Urinary bladder (tissue), 4 donors: ENCODE measurements around the gene GRIA1. TPM values are rescaled to one million over a fixed set of nuclear protein-coding genes. Genes with fewer than 3 reads are reported as not detected.

ENCODE experiments used
- DNase-seq: peaks from one replicate; pipeline ENCODE4 v3.0.0-alpha.2; 2015; ENCODE audit errors: extremely low spot score
- H3K27ac ChIP-seq: one replicate; pipeline ENCODE4 v1.5.1; 2013; ENCODE audit warnings: low read depth, mild to moderate bottlenecking, moderate library complexity
- H3K36me3 ChIP-seq: one replicate; pipeline ENCODE4 v1.6.1; 2013; ENCODE audit warnings: mild to moderate bottlenecking, moderate library complexity; ENCODE audit not compliant: insufficient read depth
- H3K4me1 ChIP-seq: one replicate; pipeline ENCODE4 v1.6.1; 2013; ENCODE audit warnings: mild to moderate bottlenecking, moderate library complexity; ENCODE audit not compliant: insufficient read depth
- H3K4me3 ChIP-seq: one replicate; pipeline ENCODE4 v1.5.1; 2013; ENCODE audit warnings: low read depth, low read length
- WGBS: extraction: QIAGEN DNeasy Blood & Tissue Kit; methylation state at CpG from one replicate; pipeline ENCODE4 v1.1.7; 2013; 5-methylcytosine and 5-hydroxymethylcytosine counted together
- polyA plus RNA-seq: library from polyadenylated mRNA; stranded (reverse); fragments of 200-250 nt; gene quantifications from one replicate; pipeline ENCODE4 v1.2.3, GENCODE V29; 2013
- total RNA-seq: library from RNA; depleted of rRNA; stranded (reverse); fragments of >200 nt; gene quantifications from one replicate; pipeline ENCODE4 v1.2.3, GENCODE V29; 2014
- donor health status: healthy with polysubstance abuse.
- donor health status: healthy.

GRIA1 gene
- total and polyA plus RNA-seq, 2 donors = 0.27 to 3.0 TPM

DNA sequence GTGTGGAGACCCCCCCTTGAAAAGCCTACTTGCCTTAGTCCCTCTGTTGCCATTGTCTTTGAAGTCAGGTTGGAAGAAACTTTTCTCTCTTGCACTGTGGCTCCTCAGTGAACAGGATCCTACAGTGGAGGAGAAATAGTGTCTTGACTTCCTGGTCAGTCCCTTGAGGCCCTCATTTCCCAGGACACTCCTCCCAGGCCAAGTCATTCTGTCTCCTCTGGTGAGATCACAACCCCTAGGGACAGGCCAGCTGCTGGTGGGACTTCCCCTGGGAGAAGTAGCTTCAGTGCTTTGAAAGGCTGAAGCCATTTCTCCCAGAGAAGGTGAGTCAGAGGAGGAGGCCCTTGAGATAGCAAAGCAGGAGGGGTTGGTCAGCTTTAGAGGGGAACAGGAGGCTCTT lies 10.1 kb upstream of the GRIA1 start:
- Histone ChIP-seq H3K27ac (no peak overlapping the region), H3K36me3 (no peaks in the 10 kb centered on the region), H3K4me1 (no peaks in the 10 kb centered on the region), H3K4me3 (no peak overlapping the region)
- no peak for DNase-seq

DNA sequence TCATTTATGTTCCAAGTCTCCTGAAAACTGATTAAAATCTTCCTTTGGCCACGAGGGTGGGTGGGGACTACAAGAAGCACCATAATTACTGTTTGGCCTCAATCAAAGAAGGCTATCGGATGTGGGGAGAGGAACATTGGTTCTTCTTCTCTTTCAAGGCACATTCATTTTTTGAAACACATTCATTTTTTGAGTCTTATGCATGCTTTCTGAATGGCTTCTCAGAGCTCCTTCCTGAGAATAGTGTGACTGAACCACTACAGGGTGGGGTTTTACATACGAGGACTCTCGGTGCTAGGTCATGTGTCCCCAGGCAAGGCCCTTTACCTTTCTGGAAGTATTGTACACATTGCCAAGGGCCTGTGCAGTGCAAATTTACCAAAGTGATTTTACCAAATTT lies 7.0 kb upstream of the GRIA1 start:
- Histone ChIP-seq H3K36me3 (no peaks in the 10 kb centered on the region), H3K4me1 (no peaks in the 10 kb centered on the region), H3K27ac (no peak overlapping the region), H3K4me3 (no peak overlapping the region)
- DNase-seq = no peak
- WGBS = 84% methylated on average over 4 of the region's 4 CpGs

DNA sequence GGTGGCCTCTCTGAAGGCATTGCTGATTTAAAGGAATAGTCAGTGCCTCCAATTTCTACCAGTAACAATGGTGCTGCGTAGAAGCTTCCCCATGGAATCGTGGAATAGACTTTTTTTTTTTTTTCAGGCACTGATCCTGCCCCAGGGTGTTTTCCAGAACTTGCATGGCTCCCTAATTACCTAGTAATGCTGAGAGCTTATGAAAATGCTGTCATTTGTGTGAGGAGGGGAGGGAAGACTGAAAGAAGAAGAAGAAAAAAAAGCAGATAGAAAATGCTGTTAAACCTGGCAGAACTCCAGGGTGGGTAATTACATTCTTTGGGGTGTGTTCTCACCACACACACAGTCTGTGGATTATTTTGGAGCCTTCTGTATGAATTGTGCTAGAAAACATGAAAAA lies 4.8 kb upstream of the GRIA1 start:
- H3K36me3 ChIP-seq = no peaks in the 10 kb centered on the region
- no peak overlapping the region for H3K4me3 ChIP-seq
- WGBS = 71% methylated on average over 2 of the region's 2 CpGs
- no peaks in the 10 kb centered on the region for H3K4me1 ChIP-seq
- no peak overlapping the region for H3K27ac ChIP-seq
- DNase-seq = no peak

DNA sequence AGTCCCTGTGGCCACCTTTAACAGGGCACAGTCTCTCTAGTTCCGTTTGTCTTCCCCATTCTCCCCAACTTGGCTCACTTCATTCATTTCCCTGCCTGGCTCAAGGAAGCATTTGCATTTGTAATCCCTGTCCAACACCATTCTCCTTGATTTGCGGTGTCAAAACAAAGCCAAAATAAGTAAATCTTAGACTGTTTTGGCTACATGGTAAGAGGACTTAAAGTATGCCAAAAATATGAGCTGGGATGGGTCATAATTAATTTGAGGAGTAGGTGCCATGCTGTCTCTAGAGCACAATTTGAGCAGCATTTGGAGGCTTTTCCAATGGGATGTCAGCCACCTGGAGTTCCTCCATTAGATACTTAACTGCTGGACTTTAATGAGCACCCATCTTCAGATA lies 3.7 kb upstream of the GRIA1 start:
- Histone ChIP-seq H3K4me3 (no peak overlapping the region), H3K36me3 (no peaks in the 10 kb centered on the region), H3K27ac (no peak overlapping the region), H3K4me1 (no peaks in the 10 kb centered on the region)
- no peak for DNase-seq
- 67% methylated on average over 2 of the region's 2 CpGs for WGBS

DNA sequence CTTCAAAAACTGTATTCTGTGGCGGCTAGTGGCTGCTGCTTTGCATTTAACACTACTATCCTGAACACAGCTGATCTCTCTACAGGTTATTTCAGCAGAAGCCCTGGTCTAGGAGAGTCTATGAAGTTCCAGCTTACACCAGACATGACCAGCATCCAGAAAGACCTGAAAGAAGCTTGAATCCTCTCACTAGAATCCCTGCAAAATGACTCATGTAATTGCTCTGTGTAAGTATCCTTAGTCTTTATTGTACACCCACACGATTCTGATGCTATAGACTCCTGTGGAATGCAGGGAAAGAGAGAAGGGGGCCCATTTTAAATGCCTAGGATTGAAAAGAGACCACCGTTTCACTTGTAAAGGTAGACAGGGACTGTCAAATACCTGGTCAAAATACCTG lies 859 bp upstream of the GRIA1 start:
- no peak overlapping the region for H3K4me3 ChIP-seq
- no peak overlapping the region for H3K27ac ChIP-seq
- no peak for DNase-seq
- 62% methylated on average over 3 of the region's 3 CpGs for WGBS
- no peaks in the 10 kb centered on the region for H3K36me3 ChIP-seq
- no peaks in the 10 kb centered on the region for H3K4me1 ChIP-seq

DNA sequence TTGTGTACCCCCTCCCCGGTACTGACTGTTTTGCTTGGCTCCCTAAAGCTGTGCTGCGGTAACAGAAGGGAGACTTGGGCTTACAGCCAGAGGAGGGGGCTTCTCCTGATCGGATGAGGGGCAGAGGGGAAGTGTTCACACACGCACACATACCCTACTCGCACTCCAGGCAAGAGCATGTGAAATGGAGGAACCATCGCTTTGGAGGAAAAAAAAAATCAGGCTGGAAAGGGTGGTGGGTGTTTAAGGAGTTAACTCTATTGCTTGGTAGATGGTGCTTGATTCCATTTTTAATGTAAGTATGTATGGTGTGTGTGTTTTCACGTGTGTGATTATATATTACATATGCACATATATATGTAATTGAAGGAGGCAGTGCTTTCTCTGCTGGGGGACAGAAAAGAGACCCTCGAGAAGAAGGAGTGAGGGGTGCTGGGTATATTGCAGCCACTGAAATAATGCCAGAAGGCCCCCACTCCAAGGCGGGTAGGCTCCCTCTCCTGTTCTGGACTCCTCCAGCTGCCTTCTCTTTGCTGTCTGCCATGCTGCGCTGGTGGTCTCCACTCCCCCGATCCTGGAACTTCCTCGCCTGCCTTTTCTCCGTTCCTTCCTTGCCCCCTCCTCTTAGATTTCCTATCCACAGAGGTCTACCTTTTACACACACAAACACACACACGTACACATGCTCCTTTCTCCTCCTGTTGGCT lies 721 bp downstream of the GRIA1 start:
- no peaks in the 10 kb centered on the region for H3K4me1 ChIP-seq
- no peak overlapping the region for H3K4me3 ChIP-seq
- DNase-seq = no peak
- no peak overlapping the region for H3K27ac ChIP-seq
- WGBS = 19% methylated on average over 14 of the region's 14 CpGs
- H3K36me3 ChIP-seq = no peaks in the 10 kb centered on the region

DNA sequence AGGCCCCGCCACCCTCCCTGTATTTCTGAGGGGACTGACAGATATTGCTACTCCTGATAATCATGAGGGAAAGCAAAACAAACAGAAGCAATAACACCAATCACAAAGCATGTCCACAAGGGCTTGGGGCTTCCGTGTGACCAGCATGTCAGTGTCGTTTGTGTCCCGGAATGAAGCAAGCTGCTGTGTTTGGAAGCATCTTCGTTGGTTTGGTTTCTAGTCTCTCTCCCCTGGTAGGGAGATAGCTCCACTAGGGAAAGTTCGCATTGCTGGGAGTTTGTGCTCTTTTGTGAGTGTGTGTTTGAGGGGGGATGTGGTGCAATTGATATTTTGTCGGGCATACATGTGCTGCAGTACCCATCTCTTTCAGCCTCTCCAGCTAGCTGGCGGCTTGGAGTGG lies 1.4 kb downstream of the GRIA1 start:
- no peaks in the 10 kb centered on the region for H3K36me3 ChIP-seq
- H3K4me3 ChIP-seq = no peak overlapping the region
- H3K4me1 ChIP-seq = no peaks in the 10 kb centered on the region
- 49% methylated on average over 8 of the region's 8 CpGs for WGBS
- no peak for DNase-seq
- no peak overlapping the region for H3K27ac ChIP-seq

DNA sequence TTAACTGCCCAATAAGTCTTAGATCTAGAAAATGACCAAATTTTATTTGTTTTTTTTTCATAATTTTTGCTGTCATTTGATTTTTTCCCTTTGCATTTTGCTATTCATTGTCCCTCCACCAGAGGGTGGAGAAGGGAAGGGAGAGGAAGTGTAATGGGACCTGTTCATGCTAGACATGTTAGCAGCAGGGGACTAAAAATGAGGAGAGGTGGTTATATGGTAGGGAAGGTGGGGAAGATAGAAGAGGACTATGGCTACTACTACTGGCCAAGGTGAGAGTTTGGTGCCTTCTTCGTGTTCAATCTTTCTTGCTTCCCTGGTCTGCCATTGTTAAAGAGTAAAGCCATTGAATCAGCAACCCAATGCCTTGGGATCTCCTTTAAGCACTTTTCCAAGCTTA lies 6.4 kb downstream of the GRIA1 start:
- Histone ChIP-seq H3K27ac (no peak overlapping the region), H3K36me3 (no peaks in the 10 kb centered on the region), H3K4me3 (no peak overlapping the region), H3K4me1 (no peaks in the 10 kb centered on the region)
- 43% methylated on average over 1 of the region's 1 CpG for WGBS
- no peak for DNase-seq

DNA sequence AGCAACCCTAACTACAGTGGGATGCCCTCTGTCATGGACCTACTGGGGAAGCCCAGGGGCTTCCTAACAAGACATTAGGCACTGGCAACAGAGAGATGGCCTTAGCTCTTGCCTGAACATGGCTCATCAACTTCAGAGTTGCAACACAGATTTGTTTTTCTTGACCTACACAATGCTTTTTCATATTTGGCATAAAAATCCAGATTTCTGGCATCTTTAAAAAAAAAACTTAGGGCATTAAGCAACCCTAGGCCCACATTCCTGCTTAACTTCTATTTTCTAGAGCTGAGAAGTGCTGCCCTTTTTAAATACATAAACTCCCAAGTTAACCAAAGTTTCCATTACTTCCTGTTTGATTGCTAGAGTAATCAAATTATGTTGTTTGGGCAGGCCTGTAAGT lies 8.0 kb downstream of the GRIA1 start:
- no peak for DNase-seq
- H3K36me3 ChIP-seq = no peaks in the 10 kb centered on the region
- H3K4me3 ChIP-seq = no peak overlapping the region
- H3K27ac ChIP-seq = no peak overlapping the region
- no peaks in the 10 kb centered on the region for H3K4me1 ChIP-seq

DNA sequence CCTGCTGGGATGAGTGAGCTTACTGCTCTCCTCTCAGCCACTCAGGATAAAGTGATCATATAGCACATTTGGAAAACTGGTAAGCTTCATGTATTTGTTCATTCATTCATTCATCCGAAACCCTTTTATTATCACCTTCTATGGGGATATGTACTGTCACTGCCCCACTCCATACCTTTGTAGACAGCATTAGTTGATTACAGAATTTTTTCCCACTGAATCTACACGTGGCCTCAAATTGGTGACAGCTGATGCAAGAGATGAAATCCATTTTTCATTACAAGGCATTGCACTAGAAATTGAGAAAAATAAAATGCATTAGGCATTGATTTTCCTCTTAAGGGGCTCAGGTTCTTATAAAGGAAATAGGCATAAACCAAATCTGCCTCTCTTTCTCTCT lies 9.7 kb downstream of the GRIA1 start:
- DNase-seq = no peak
- no peak overlapping the region for H3K4me3 ChIP-seq
- no peaks in the 10 kb centered on the region for H3K36me3 ChIP-seq
- H3K27ac ChIP-seq = no peak overlapping the region
- H3K4me1 ChIP-seq = no peaks in the 10 kb centered on the region
- WGBS = 70% methylated on average over 2 of the region's 2 CpGs

DNA sequence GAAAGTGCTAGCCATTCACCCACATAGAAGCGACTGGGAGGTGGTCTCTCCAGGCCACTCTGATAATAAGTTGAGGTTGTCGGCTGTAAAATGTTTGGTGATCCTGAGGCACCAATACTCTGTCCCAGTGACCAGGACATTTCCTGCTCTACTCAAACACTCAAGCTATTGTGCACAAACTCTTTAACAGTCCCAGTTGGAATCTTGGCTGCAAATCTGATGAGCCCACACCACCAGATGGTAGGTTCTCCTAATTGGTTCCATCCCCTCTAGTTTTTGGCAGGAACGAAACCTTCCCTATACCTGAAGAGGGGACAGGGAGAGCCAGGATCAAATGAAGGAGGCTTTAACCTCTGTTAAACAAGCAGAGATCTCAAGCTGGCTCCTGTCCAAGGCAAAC lies 14.3 kb downstream of the GRIA1 start:
- DNase-seq = no peak
- H3K4me3 ChIP-seq = no peak overlapping the region
- H3K36me3 ChIP-seq = no peaks in the 10 kb centered on the region
- H3K4me1 ChIP-seq = no peaks in the 10 kb centered on the region
- H3K27ac ChIP-seq = no peak overlapping the region
- WGBS = 77% methylated on average over 3 of the region's 3 CpGs

DNA sequence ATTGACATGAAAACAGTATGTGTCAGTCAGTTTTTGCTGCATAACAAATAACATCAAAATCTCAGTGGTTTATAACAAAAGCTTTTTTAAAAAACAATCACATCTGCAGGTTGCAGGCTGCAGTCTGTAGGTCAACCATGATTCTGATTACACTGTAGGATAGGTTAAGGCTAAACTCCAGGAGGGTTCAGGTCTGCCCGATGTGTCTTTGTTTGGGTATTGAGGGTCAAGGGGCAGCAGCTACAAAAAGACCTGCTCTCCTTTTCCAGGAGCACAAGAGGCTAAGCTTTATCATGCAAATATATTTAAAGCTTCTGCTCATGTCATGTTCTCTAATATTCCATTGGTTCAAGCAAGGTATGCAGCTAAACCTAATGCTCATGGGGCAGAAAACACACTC lies 18.2 kb downstream of the GRIA1 start:
- H3K36me3 ChIP-seq = no peaks in the 10 kb centered on the region
- no peak for DNase-seq
- 76% methylated on average over 1 of the region's 1 CpG for WGBS
- H3K27ac ChIP-seq = no peak overlapping the region
- H3K4me1 ChIP-seq = no peaks in the 10 kb centered on the region
- H3K4me3 ChIP-seq = no peak overlapping the region

DNA sequence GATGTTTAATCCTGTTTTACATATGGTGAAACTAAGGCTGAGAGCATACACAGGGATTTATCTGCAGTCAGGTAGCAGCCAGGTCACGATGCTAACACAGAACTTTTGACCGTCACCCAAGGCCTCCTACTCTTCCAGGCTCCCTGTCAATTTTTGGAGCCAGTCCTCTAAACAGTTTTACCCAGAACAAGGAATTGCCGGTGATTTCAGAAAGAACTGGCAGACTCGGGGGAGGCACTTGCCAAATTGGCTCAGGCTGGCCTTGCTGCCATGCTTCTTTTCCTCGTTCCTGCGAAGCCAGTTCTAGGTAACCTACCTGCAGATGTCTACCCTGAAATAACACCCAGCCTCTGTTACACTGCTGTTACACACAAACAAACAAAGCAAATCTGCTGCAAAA lies 21.2 kb downstream of the GRIA1 start:
- Histone ChIP-seq H3K4me1 (no peaks in the 10 kb centered on the region), H3K27ac (no peak overlapping the region), H3K4me3 (no peak overlapping the region), H3K36me3 (no peaks in the 10 kb centered on the region)
- 68% methylated on average over 6 of the region's 6 CpGs for WGBS
- DNase-seq = no peak

DNA sequence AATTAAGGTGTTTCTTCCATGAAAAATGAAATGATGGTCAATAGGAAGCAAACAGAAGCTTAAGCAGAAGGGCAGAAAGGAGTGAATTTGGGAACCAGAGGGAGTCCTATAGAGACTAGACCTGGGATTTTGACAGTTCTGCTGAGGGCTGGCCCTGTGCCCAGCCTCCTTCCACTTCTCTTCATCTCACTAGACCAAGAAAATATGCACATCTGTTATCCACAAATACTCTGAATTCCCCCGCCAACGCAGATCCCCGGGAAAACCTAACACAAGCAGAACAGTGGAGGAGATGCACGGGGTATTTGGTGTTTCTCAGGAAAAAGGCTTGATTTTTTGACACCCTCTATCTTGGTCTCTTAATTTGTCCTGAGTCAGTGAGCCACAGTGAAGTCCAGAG lies 22.7 kb downstream of the GRIA1 start:
- Histone ChIP-seq H3K27ac (no peak overlapping the region), H3K4me1 (no peaks in the 10 kb centered on the region), H3K4me3 (no peak overlapping the region), H3K36me3 (no peaks in the 10 kb centered on the region)
- no peak for DNase-seq
- 30% methylated on average over 4 of the region's 4 CpGs for WGBS

DNA sequence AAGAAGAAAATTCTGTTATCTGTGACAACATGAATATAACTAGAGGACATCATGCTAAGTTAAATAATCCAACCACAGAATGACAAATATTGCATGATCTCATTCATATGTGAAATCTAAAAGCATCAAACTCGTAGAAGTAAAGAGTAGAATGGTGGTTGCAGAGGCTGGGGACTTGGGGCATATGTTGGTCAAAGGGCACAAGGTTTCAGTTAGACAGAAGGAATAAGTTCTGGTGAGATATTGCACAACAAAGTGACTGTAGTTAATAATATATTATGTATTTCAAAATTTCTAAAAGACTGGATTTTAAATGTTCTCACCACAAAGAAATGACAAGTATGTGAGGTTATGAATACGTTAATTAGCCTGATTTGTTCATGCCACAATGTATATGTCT lies 24.8 kb downstream of the GRIA1 start:
- 80% methylated on average over 2 of the region's 2 CpGs for WGBS
- Histone ChIP-seq H3K27ac (no peak overlapping the region), H3K36me3 (no peaks in the 10 kb centered on the region), H3K4me3 (no peak overlapping the region), H3K4me1 (no peaks in the 10 kb centered on the region)
- no peak for DNase-seq
